ENCODE results near the gene POC1A. TPM values are rescaled to one million over a fixed set of nuclear protein-coding genes. Genes with fewer than 3 reads are reported as not detected.
A peak's percentile ranks its signal among the peaks of the same experiment; 100 is the strongest.

The POC1A gene
- total and polyA plus RNA-seq, 3 donors from 2014 or later = 16.7 to 36.1 (median 21.7) TPM

GRCh38 chr3:52119099-52119498 is 35.1 kb downstream of the POC1A start:
- no peak overlapping the region for H3K27ac ChIP-seq
- peak; percentile 40 for DNase-seq
- no peak overlapping the region for H3K4me3 ChIP-seq
- no peaks in the 10 kb centered on the region for H3K36me3 ChIP-seq (ENCODE audit: low read depth, missing control alignments)
- H3K4me1 ChIP-seq = peaks cover 22% of the 10 kb centered on the region
- no peaks in the 10 kb centered on the region for H3K27me3 ChIP-seq
- TF ChIP-seq POLR2A (IDR thresholded peaks at IDR 0.05) (no peak), CTCF (IDR thresholded peaks at IDR 0.05) (no peak)
- intact Hi-C loops (cut with DNase I; ENCODE audit: low total_unique reads) = no loop called here
- 72 to 75% methylated on average over 5 of the region's 5 CpGs for WGBS, 2 donors
- H3K9me3 ChIP-seq = no peaks in the 10 kb centered on the region

- H3K36me3 ChIP-seq (ENCODE audit: low read depth, missing control alignments) = no peaks in the 10 kb centered on the region
- intact Hi-C loops (cut with DNase I; ENCODE audit: low total_unique reads) = no loop called here
- no peaks in the 10 kb centered on the region for H3K27me3 ChIP-seq
- H3K4me1 ChIP-seq = peaks cover 22% of the 10 kb centered on the region
- WGBS, 2 donors = 86 to 95% methylated on average over 2 to 5 of the region's 5 CpGs
- TF ChIP-seq POLR2A (IDR thresholded peaks at IDR 0.05) = no peak
- no peaks in the 10 kb centered on the region for H3K9me3 ChIP-seq
- H3K27ac ChIP-seq = no peak overlapping the region
- H3K4me3 ChIP-seq = no peak overlapping the region
- no peak for DNase-seq
These were observed 35.9 kb downstream of the POC1A start for GRCh38 chr3:52118156-52118875.

GRCh38 chr3:52117537-52117936 is 36.7 kb downstream of the POC1A start:
- TF ChIP-seq POLR2A (IDR thresholded peaks at IDR 0.05) (no peak), CTCF (IDR thresholded peaks at IDR 0.05) (no peak)
- intact Hi-C loops (cut with DNase I; ENCODE audit: low total_unique reads) = no loop called here
- Histone ChIP-seq H3K36me3 (ENCODE audit: low read depth, missing control alignments) (no peaks in the 10 kb centered on the region), H3K27ac (no peak overlapping the region), H3K4me1 (peaks cover 22% of the 10 kb centered on the region), H3K27me3 (no peaks in the 10 kb centered on the region), H3K9me3 (no peaks in the 10 kb centered on the region), H3K4me3 (no peak overlapping the region)
- WGBS, 2 donors = 57 to 68% methylated on average over 4 of the region's 4 CpGs
- DNase-seq = no peak

GRCh38 chr3:52112056-52112455 is 42.2 kb downstream of the POC1A start:
- Histone ChIP-seq H3K9me3 (no peaks in the 10 kb centered on the region), H3K4me1 (peaks cover 18% of the 10 kb centered on the region), H3K27me3 (no peaks in the 10 kb centered on the region), H3K36me3 (ENCODE audit: low read depth, missing control alignments) (no peaks in the 10 kb centered on the region), H3K4me3 (no peak overlapping the region), H3K27ac (no peak overlapping the region)
- TF ChIP-seq CTCF (IDR thresholded peaks at IDR 0.05) (no peak), POLR2A (IDR thresholded peaks at IDR 0.05) (no peak)
- intact Hi-C loops (cut with DNase I; ENCODE audit: low total_unique reads) = no loop called here
- no peak for DNase-seq
- WGBS, 2 donors = 91 to 93% methylated on average over 6 of the region's 6 CpGs

GRCh38 chr3:52110502-52110901 is 43.7 kb downstream of the POC1A start:
- H3K27ac ChIP-seq = no peak overlapping the region
- DNase-seq = no peak
- H3K27me3 ChIP-seq = no peaks in the 10 kb centered on the region
- no peaks in the 10 kb centered on the region for H3K9me3 ChIP-seq
- TF ChIP-seq CTCF (IDR thresholded peaks at IDR 0.05) = no peak
- no peak for TF ChIP-seq POLR2A (IDR thresholded peaks at IDR 0.05)
- no peaks in the 10 kb centered on the region for H3K36me3 ChIP-seq (ENCODE audit: low read depth, missing control alignments)
- intact Hi-C loops (cut with DNase I; ENCODE audit: low total_unique reads) = no loop called here
- WGBS, 2 donors = 88 to 92% methylated on average over 2 of the region's 2 CpGs
- peaks cover 18% of the 10 kb centered on the region for H3K4me1 ChIP-seq
- no peak overlapping the region for H3K4me3 ChIP-seq

Measured in testis (tissue), 3 donors.